SK-N-SH (cell line): ENCODE results near the gene RAB20. TPM values are rescaled to one million over a fixed set of nuclear protein-coding genes. Genes with fewer than 3 reads are reported as not detected.

Source experiments
- CTCF ChIA-PET: fragments of 300-600, 350-600 bp; formaldehyde crosslinking; extraction: SDS; loops from one replicate; lab custom pipeline; 2021; lab: Yijun Ruan, JAX
- POLR2A ChIA-PET: fragments of 350-600 bp; sonication (Branson Sonifier 250); formaldehyde crosslinking; extraction: SDS; loops from one replicate; lab custom pipeline; 2020; ENCODE audit warnings: antibody characterized with exemption, inconsistent platforms; lab: Yijun Ruan, JAX
- DNase-seq: peaks from one replicate; pipeline ENCODE4 v3.0.0; 2012
- H2AFZ ChIP-seq: fragments of 200-600 bp; sonication (generic); 2 replicates; pipeline ENCODE4 v1.8.1; 2016; ENCODE audit warnings: antibody characterized with exemption, mild to moderate bottlenecking, low read depth
- H3F3A ChIP-seq: fragments of 200-600 bp; sonication (generic); replicated peaks from 2 replicates; pipeline ENCODE3; 2016; ENCODE audit warnings: antibody characterized with exemption, mild to moderate bottlenecking; ENCODE audit not compliant: insufficient read depth
- H3K27ac ChIP-seq, 2 experiments: fragments of 200-500 bp in 1 of 2; fragments of 200-600 bp in 1 of 2; sonication (Bioruptor generic) in 1 of 2; sonication (generic), shearing (Covaris generic) in 1 of 2; 2 replicates each; pipeline versions ENCODE4 v1.5.1 to v1.6.1; 2014 to 2016; ENCODE audit warnings: low read depth in 2 of 2, inconsistent platforms in 1 of 2, low read length in 1 of 2, mild to moderate bottlenecking in 1 of 2, mixed read lengths in 1 of 2
- H3K27me3 ChIP-seq: fragments of 200-600 bp; sonication (generic), shearing (Covaris generic); 2 replicates; pipeline ENCODE4 v1.6.1; 2016; ENCODE audit warnings: mixed run types; ENCODE audit not compliant: insufficient read depth
- H3K36me3 ChIP-seq, 2 experiments: fragments of 200-500 bp in 1 of 2; fragments of 200-600 bp in 1 of 2; sonication (Bioruptor generic) in 1 of 2; sonication (generic) in 1 of 2; replicated peaks in 1 of 2; 2 replicates each; pipeline versions ENCODE3 to v1.5.1; 2014 to 2016; ENCODE audit warnings: low read length in 1 of 2, mild to moderate bottlenecking in 1 of 2; ENCODE audit not compliant: insufficient read depth in 2 of 2, control insufficient read depth in 1 of 2
- H3K4me1 ChIP-seq, 2 experiments: fragments of 200-500 bp in 1 of 2; fragments of 200-600 bp in 1 of 2; sonication (Bioruptor generic) in 1 of 2; sonication (generic), shearing (Covaris generic) in 1 of 2; 2 replicates each; pipeline versions ENCODE4 v1.5.1 to v1.6.1; 2014 to 2016; ENCODE audit warnings: low read depth in 1 of 2, low read length in 1 of 2, mixed run types in 1 of 2; ENCODE audit not compliant: insufficient read depth in 2 of 2, control insufficient read depth in 1 of 2
- H3K4me2 ChIP-seq: fragments of 200-600 bp; sonication (generic), shearing (Covaris generic); 2 replicates; pipeline ENCODE4 v1.6.1; 2017; ENCODE audit warnings: mixed run types
- H3K4me3 ChIP-seq, 2 experiments: fragments of 200-500 bp in 1 of 2; fragments of 200-600 bp in 1 of 2; sonication (Bioruptor generic) in 1 of 2; sonication (generic), shearing (Covaris generic) in 1 of 2; 2 replicates each; pipeline versions ENCODE4 v1.5.1 to v1.8.1; 2014 to 2016; ENCODE audit warnings: low read depth in 2 of 2, inconsistent platforms in 1 of 2, low read length in 1 of 2, mild to moderate bottlenecking in 1 of 2, mixed read lengths in 1 of 2, moderate library complexity in 1 of 2
- H3K79me2 ChIP-seq: fragments of 200-600 bp; sonication (generic); 2 replicates; pipeline ENCODE4 v1.8.1; 2017; ENCODE audit warnings: mild to moderate bottlenecking; ENCODE audit not compliant: insufficient read depth
- H3K9ac ChIP-seq: fragments of 200-600 bp; sonication (generic); 2 replicates; pipeline ENCODE4 v1.6.1; 2017; ENCODE audit warnings: mixed run types
- H3K9me2 ChIP-seq: fragments of 200-600 bp; sonication (generic); 2 replicates; pipeline ENCODE4 v1.6.1; 2017; ENCODE audit warnings: mixed run types
- H3K9me3 ChIP-seq: fragments of 200-600 bp; sonication (generic); 2 replicates; pipeline ENCODE4 v1.6.1; 2017; ENCODE audit warnings: mixed run types, mild to moderate bottlenecking, moderate library complexity
- H4K20me1 ChIP-seq: fragments of 200-600 bp; sonication (generic); 2 replicates; pipeline ENCODE4 v1.6.1; 2017; ENCODE audit warnings: mild to moderate bottlenecking, mixed run types; ENCODE audit not compliant: insufficient read depth
- CHD2 ChIP-seq: fragments of 150-350 bp; IDR thresholded peaks from 2 replicates; pipeline ENCODE4 v1.6.1; 2018; ENCODE audit warnings: low read length; ENCODE audit not compliant: partially characterized antibody
- ELF1 ChIP-seq: IDR thresholded peaks from 2 replicates; pipeline ENCODE4 v1.4.0; 2012
- EP300 ChIP-seq, 2 experiments: IDR thresholded peaks; 2 replicates each; pipeline versions ENCODE4 v1.4.0 to v1.6.1; 2012; ENCODE audit warnings: borderline replicate concordance in 1 of 2, low read depth in 1 of 2, low read length in 1 of 2
- EZH2phosphoT487 ChIP-seq: fragments of 200-600 bp; sonication (generic); IDR thresholded peaks from 2 replicates; pipeline ENCODE4 v1.6.1; 2017; ENCODE audit warnings: low read depth, mixed run types, mild to moderate bottlenecking, antibody characterized with exemption, moderate library complexity, borderline replicate concordance
- FOSL2 ChIP-seq: IDR thresholded peaks from 2 replicates; pipeline ENCODE4 v1.4.0; 2012; ENCODE audit warnings: low read depth, mild to moderate bottlenecking, moderate library complexity, borderline replicate concordance
- GATA2 ChIP-seq: sonication (generic); formaldehyde crosslinking; IDR thresholded peaks from 2 replicates; pipeline ENCODE4 v1.5.0; 2020; ENCODE audit warnings: mild to moderate bottlenecking, missing genetic modification reagents
- IRF3 ChIP-seq: fragments of 150-350 bp; IDR thresholded peaks from 2 replicates; pipeline ENCODE4 v1.6.1; 2016; ENCODE audit warnings: mild to moderate bottlenecking, low read depth, low read length
- MXI1 ChIP-seq: IDR thresholded peaks from 2 replicates; pipeline ENCODE4 v1.6.1; 2012; ENCODE audit warnings: mild to moderate bottlenecking, low read depth, low read length, improper control_type of control experiment
- NFIC ChIP-seq: IDR thresholded peaks from 2 replicates; pipeline ENCODE4 v1.4.0; 2012; ENCODE audit warnings: borderline replicate concordance
- PBX3 ChIP-seq: IDR thresholded peaks from 2 replicates; pipeline ENCODE4; 2012
- RAD21 ChIP-seq: IDR thresholded peaks from 2 replicates; pipeline ENCODE4 v1.6.1; 2012; ENCODE audit warnings: mild to moderate bottlenecking, low read length
- RCOR1 ChIP-seq: fragments of 150-350 bp; IDR thresholded peaks from 2 replicates; pipeline ENCODE4 v1.6.1; 2017; ENCODE audit warnings: antibody characterized with exemption, low read length
- SIN3A ChIP-seq: IDR thresholded peaks from 2 replicates; pipeline ENCODE4 v1.6.1; 2012; ENCODE audit warnings: low read depth, mild to moderate bottlenecking, low read length, moderate library complexity, borderline replicate concordance
- TCF12 ChIP-seq: IDR thresholded peaks from 2 replicates; pipeline ENCODE4 v1.4.0; 2012
- USF1 ChIP-seq: IDR thresholded peaks from 2 replicates; pipeline ENCODE4 v1.4.0; 2012; ENCODE audit warnings: low read depth, borderline replicate concordance
- USF2 ChIP-seq: fragments of 150-350 bp; IDR thresholded peaks from 2 replicates; pipeline ENCODE4 v1.6.1; 2017; ENCODE audit warnings: antibody characterized with exemption, low read length, low read depth, borderline replicate concordance
- YY1 ChIP-seq: IDR thresholded peaks from 2 replicates; pipeline ENCODE4 v1.4.0; 2012; ENCODE audit warnings: low read depth, mild to moderate bottlenecking
- WGBS: methylation state at CpG from one replicate; pipeline ENCODE4 v1.1.6; 2017; ENCODE audit warnings: low lambda C conversion rate; 5-methylcytosine and 5-hydroxymethylcytosine counted together
- polyA plus RNA-seq, 3 experiments: library from polyadenylated mRNA; depleted of rRNA; stranded (reverse); fragments of >200 nt; gene quantifications; 2 replicates each; pipeline ENCODE4 v1.2.3, GENCODE V29; 2012
- TF ChIP-seq, protein P1 (sequence below): fragments of 200-600 bp; sonication (generic); IDR thresholded peaks from 2 replicates; pipeline ENCODE4 v1.6.1; 2017; ENCODE audit warnings: antibody characterized with exemption, mild to moderate bottlenecking, moderate library complexity
- TF ChIP-seq, protein P2 (sequence below): IDR thresholded peaks from 2 replicates; pipeline ENCODE4 v1.4.0; 2012; ENCODE audit warnings: low read depth

The RAB20 gene
- polyA plus RNA-seq, 1 of the 3 experiments (the other 2 are of a cell fraction) = 5.2 TPM

GRCh38 chr13:110557082-110557481, 4.4 kb downstream of the RAB20 start:
- Histone ChIP-seq H3K9me3 (no peaks in the 10 kb centered on the region), H3F3A (peaks cover 9% of the 10 kb centered on the region), H4K20me1 (no peaks in the 10 kb centered on the region), H3K79me2 (no peaks in the 10 kb centered on the region), H3K9ac (no peak overlapping the region), H3K4me1 (peaks cover 0 to 5% of the 10 kb centered on the region in 2 experiments; a peak in 1 of 4 replicates), H3K27ac (no peak overlapping the region), H3K4me2 (no peak overlapping the region), H2AFZ (no peak overlapping the region), H3K27me3 (no peaks in the 10 kb centered on the region), H3K9me2 (no peaks in the 10 kb centered on the region), H3K4me3 (no peak overlapping the region), H3K36me3 (no peaks in the 10 kb centered on the region)
- POLR2A ChIA-PET = no interaction called here
- DNase-seq = no peak
- 82% methylated on average over 5 of the region's 5 CpGs for WGBS
- TF ChIP-seq EZH2phosphoT487 (no peak), USF2 (no peak), RAD21 (no peak), GATA2 (no peak), IRF3 (no peak), ELF1 (no peak), CHD2 (no peak), MXI1 (no peak)
- CTCF ChIA-PET = interaction anchor here (1.0 to 1.6 kb wide), 2 partner anchors 36 to 102 kb away, joined by 3 to 7 read pairs; no protein-coding TSS in a partner anchor

DNA sequence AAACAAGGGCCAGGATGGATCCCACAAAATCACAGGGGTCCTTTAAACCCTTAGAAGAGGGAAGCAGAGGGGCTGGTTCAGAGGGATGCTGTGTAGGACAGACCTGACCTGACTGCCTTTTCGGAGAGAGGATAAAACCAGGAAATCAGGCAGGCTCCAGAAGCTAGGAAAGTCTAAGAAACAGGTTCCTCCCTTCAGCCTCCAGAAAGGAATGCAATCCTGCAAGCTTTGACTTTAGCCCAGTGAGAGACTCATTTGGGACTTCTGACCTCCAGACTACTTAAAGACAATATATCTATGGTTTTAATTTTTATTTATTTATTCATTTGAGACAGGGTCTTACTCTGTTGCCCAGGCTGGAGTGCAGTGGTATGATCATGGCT, 5.3 kb downstream of the RAB20 start:
- Histone ChIP-seq H3K4me1 (peaks cover 0 to 8% of the 10 kb centered on the region in 2 experiments; a peak in 1 of 4 replicates), H3K4me2 (no peak overlapping the region), H3F3A (peaks cover 9% of the 10 kb centered on the region), H4K20me1 (no peaks in the 10 kb centered on the region), H3K79me2 (no peaks in the 10 kb centered on the region), H3K27me3 (no peaks in the 10 kb centered on the region), H3K9ac (no peak overlapping the region), H3K36me3 (no peaks in the 10 kb centered on the region), H2AFZ (no peak overlapping the region), H3K27ac (no peak overlapping the region), H3K9me2 (no peaks in the 10 kb centered on the region)
- DNase-seq = no peak
- CTCF ChIA-PET = interaction anchor here (1.0 kb wide), 1 partner anchor 37 kb away, joined by 3 read pairs; no protein-coding TSS in a partner anchor
- WGBS = 100% methylated on average over 1 of the region's 1 CpG
- no peak for TF ChIP-seq MXI1
- TF ChIP-seq PBX3 = no peak
- TF ChIP-seq USF1 = no peak
- TF ChIP-seq, protein P1, sequence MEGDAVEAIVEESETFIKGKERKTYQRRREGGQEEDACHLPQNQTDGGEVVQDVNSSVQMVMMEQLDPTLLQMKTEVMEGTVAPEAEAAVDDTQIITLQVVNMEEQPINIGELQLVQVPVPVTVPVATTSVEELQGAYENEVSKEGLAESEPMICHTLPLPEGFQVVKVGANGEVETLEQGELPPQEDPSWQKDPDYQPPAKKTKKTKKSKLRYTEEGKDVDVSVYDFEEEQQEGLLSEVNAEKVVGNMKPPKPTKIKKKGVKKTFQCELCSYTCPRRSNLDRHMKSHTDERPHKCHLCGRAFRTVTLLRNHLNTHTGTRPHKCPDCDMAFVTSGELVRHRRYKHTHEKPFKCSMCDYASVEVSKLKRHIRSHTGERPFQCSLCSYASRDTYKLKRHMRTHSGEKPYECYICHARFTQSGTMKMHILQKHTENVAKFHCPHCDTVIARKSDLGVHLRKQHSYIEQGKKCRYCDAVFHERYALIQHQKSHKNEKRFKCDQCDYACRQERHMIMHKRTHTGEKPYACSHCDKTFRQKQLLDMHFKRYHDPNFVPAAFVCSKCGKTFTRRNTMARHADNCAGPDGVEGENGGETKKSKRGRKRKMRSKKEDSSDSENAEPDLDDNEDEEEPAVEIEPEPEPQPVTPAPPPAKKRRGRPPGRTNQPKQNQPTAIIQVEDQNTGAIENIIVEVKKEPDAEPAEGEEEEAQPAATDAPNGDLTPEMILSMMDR = no peak
- TF ChIP-seq, protein P2, sequence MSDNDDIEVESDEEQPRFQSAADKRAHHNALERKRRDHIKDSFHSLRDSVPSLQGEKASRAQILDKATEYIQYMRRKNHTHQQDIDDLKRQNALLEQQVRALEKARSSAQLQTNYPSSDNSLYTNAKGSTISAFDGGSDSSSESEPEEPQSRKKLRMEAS = no peak
- no peak for TF ChIP-seq SIN3A
- no peak for TF ChIP-seq RAD21
- no peak for TF ChIP-seq EP300 (IDR thresholded peaks at IDR 0.05; ENCODE audit: borderline replicate concordance in 1 of 2, low read depth in 1 of 2, low read length in 1 of 2)
- no peak for TF ChIP-seq RCOR1
- TF ChIP-seq EZH2phosphoT487 = no peak
- no peak for TF ChIP-seq USF2
- no peak for TF ChIP-seq YY1
- TF ChIP-seq NFIC = no peak
- TF ChIP-seq FOSL2 = no peak
- TF ChIP-seq IRF3 = no peak
- no peak for TF ChIP-seq TCF12
- TF ChIP-seq, all 33 proteins: peak for 0
- POLR2A ChIA-PET = no interaction called here
- no peaks in the 10 kb centered on the region for H3K9me3 ChIP-seq
- no peak overlapping the region for H3K4me3 ChIP-seq
